Adrenal gland (tissue), 5 donors: Measurements from ENCODE around the gene PTPN6.

Source experiments
- POLR2A ChIP-seq, 2 donors: fragments of 450-650 bp; IDR thresholded peaks; one replicate each; pipeline ENCODE4 v1.6.1; 2017; ENCODE audit warnings: antibody characterized with exemption in 2 of 2, mild to moderate bottlenecking in 2 of 2, moderate library complexity in 1 of 2
- TF ChIP-seq, protein P1 (sequence below), 6 experiments: fragments of 450-650 bp in 4 of 6; fragments of 200-600 bp in 2 of 6; sonication (generic) in 1 of 6; IDR thresholded peaks; 1 replicate in 5 of 6; 2 replicates in 1 of 6; pipeline versions ENCODE4 v1.5.1 to v1.8.0; 2016 to 2021; ENCODE audit warnings: antibody characterized with exemption in 6 of 6, mild to moderate bottlenecking in 2 of 6, moderate library complexity in 1 of 6
- donor health status: DM: no; HTN: no; CAD: no.

DNA sequence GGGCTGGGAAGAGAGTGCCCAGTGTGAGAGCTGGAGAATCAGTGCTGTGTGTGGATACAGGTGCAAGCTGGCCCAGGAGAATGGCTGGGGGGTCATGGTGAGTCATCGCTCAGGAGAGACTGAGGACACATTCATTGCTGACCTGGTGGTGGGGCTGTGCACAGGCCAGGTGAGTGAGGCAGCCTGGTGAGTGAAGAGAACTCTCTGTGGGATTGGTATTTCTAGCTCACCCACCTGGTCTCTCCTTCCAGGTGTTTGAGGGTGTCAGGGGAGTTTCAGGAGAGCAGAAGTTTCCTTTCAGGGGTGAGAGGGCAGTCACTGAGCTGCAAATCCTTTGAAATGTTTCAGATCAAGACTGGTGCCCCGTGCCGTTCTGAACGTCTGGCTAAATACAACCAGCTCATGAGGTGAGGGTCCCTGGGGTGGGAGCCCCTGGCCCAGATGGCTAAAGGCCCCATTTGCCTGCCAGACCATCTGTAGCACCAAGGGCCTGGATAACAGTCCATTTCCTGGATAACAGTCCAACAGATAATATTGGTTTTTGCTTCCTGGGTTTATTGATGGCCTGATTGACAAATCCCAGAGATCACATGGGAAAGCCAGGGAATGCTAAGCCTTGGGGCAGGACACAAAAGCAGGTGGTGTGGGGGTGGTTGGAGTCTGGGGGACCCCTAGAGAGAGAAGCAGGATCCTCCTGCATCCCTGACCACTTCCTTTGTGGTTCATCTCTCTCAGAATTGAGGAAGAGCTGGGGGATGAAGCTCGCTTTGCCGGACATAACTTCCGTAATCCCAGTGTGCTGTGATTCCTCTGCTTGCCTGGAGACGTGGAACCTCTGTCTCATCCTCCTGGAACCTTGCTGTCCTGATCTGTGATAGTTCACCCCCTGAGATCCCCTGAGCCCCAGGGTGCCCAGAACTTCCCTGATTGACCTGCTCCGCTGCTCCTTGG is 28.9 kb upstream of the PTPN6 start:
- TF ChIP-seq, protein P1, sequence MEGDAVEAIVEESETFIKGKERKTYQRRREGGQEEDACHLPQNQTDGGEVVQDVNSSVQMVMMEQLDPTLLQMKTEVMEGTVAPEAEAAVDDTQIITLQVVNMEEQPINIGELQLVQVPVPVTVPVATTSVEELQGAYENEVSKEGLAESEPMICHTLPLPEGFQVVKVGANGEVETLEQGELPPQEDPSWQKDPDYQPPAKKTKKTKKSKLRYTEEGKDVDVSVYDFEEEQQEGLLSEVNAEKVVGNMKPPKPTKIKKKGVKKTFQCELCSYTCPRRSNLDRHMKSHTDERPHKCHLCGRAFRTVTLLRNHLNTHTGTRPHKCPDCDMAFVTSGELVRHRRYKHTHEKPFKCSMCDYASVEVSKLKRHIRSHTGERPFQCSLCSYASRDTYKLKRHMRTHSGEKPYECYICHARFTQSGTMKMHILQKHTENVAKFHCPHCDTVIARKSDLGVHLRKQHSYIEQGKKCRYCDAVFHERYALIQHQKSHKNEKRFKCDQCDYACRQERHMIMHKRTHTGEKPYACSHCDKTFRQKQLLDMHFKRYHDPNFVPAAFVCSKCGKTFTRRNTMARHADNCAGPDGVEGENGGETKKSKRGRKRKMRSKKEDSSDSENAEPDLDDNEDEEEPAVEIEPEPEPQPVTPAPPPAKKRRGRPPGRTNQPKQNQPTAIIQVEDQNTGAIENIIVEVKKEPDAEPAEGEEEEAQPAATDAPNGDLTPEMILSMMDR (IDR thresholded peaks at IDR 0.05) = no peak
- no peak for TF ChIP-seq POLR2A (IDR thresholded peaks at IDR 0.05)
